ENCODE measurements around the gene RRBP1. TPM values are rescaled to one million over a fixed set of nuclear protein-coding genes. Genes with fewer than 3 reads are reported as not detected.

RRBP1 gene
- total and polyA plus RNA-seq, 2 donors = 80.1 to 147 TPM

DNA sequence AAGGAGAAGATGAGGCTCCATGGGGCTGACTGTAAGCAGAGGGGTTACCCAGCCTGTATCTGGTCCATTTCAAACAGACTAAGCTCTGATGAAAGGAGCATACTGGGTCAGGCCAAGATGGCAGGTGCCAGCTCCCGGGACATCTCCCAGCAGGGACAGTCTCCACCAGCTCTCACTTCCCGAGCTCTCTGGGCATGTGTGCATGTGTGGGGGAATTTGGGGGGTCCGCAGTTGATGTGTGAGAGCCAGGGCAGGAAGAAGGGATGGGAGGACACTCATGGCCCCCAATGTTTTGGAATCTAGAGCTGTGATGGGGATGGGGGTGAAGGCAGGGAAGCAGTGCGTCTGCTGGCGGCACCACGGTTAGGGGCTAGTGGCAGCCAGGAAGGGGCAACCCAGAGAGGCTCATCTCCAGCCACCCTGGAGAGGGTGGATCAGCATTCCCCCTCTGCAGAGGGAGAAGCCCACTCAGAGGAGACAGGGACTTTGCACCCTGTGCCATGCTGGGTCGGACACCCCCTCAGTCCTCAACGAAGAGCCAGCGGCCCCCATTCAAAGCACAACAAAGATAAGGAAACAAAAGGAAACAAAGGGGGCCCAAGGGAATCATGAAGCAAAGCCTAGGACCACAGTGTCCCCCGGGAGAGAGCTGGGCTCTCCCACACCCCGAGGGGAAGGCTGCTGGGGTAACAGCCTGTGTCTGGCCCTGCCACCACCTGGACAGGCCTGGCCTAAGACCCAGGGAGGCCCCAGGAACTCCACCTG is 59.8 kb downstream of the RRBP1 start:
- H3K4me1 ChIP-seq (ENCODE audit: insufficient read depth) = no peaks in the 10 kb centered on the region
- no peak overlapping the region for H3K27ac ChIP-seq (ENCODE audit: low read depth)
- no peak for DNase-seq (ENCODE audit: extremely low spot score)
- peaks cover 3% of the 10 kb centered on the region for H3K36me3 ChIP-seq (ENCODE audit: insufficient read depth)
- H3K4me3 ChIP-seq (ENCODE audit: low read depth, low read length) = no peak overlapping the region
- 84% methylated on average over 11 of the region's 11 CpGs for WGBS

DNA sequence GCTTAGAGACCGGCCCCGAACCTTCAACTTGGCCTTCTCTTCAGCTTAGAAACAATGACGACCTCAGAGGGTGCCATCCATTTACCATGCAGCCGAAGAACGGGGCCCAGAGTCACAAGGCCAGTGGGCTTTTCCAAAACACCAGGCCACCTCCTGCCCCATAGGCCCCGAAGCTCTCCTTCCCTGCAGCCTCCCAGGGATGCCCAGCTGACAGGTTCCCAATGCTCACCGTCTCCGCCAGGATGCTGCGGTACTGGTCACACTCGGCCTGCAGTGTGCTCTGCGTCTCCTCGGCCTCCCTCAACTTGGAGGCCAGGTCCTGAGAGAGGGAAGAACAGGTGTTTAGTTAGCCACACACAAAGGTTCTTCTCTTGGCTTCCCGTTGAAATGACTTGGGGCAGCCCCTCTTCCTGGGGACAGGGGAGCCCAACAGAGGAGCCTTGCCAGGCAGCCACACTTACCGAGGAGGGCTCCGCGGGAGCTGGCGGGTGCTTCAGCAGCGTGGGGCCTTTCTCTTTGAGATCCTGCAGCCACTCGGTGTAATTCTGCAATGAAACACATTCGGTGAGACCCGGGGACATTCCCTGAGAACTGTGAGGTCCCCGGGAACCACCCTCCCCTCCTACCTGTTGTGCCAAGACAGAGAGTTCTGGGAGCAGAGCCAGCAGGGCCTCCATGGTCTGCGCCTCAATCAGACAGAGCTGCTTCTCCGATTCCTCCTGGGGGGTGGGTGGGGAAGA is 60.6 kb downstream of the RRBP1 start:
- DNase-seq (ENCODE audit: extremely low spot score) = no peak
- Histone ChIP-seq H3K27ac (ENCODE audit: low read depth) (no peak overlapping the region), H3K4me3 (ENCODE audit: low read depth, low read length) (no peak overlapping the region), H3K36me3 (ENCODE audit: insufficient read depth) (peaks cover 3% of the 10 kb centered on the region), H3K4me1 (ENCODE audit: insufficient read depth) (no peaks in the 10 kb centered on the region)
- WGBS = 85% methylated on average over 24 of the region's 24 CpGs

DNA sequence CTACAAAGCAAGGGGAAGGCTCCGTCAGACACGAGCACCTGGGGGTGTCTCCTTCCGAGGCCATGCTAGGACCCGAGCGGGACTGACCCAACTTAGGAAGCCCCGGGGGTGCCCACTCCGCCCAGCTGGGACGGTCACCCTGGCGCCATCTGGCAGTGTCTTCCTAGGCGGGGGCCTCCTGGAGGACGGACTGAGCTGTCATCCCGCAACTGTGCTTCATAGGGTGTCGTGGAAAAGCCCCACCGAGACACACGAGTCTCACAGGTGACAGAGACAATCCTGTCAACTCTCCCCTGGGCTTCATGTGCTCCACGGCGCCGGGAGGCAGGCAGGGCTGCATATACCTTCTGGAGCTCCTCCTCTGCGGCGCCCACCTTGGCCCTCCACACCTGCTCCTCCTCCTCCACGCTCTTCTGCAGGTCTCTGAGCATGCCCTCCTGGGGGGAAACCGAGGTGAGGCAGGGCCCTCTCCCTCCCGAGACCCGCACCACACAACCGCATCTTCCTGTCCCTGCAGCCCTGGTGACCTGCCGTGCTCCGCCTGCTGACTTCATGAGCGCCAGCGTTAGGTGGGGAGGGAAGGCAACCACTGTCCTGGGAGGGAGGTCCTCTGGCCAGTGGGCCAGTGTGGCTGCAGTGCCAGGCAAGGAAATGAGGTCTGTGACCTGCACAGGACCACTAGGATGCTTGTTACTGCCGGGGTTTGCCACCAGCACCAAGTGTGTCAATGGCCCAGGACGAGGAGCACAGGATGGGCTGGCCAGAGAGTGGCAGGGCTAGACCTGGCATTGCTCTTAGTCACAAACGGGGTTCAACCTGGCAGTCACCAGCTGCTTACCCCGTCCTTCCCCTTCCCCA is 61.4 kb downstream of the RRBP1 start:
- no peak for DNase-seq (ENCODE audit: extremely low spot score)
- Histone ChIP-seq H3K36me3 (ENCODE audit: insufficient read depth) (peaks cover 3% of the 10 kb centered on the region), H3K27ac (ENCODE audit: low read depth) (no peak overlapping the region), H3K4me3 (ENCODE audit: low read depth, low read length) (no peak overlapping the region), H3K4me1 (ENCODE audit: insufficient read depth) (no peaks in the 10 kb centered on the region)
- 87% methylated on average over 33 of the region's 33 CpGs for WGBS

DNA sequence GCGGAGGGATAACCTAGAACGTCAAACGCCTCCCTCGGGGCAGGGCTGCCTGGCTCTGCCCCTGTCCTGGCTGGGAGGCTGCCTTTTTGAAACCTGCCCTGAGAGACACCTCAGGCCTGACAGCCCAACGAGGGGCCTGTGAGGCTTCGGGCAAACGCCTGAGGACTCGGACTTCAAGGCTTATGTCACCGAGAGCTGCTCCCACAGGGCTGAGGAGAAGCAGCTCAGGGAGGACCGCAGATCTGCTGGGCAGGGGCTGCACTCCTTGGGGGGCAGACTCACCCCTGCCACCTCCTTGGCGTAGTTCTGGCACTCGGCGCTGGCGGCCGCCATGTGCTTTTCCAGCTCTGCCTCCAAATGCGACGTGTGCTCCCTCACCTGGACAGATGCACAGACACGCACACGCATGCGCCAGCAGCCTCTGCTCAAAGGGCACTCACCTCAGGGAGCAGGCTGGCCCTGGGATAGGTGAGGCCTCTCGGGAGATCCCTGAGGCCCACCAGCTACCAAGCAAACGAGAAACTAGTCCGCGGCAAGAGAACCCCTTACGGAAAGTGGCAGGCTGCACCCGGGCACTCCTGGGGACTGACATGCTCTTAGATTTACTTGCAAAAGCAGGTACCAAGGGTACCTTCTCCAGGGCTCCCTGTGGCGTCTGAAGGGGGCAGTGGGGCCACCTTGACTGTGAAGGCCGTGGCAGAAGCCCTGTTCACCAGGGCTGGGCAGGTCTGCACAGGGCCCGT is 62.5 kb downstream of the RRBP1 start:
- Histone ChIP-seq H3K4me1 (ENCODE audit: insufficient read depth) (no peaks in the 10 kb centered on the region), H3K36me3 (ENCODE audit: insufficient read depth) (no peaks in the 10 kb centered on the region), H3K4me3 (ENCODE audit: low read depth, low read length) (no peak overlapping the region), H3K27ac (ENCODE audit: low read depth) (no peak overlapping the region)
- no peak for DNase-seq (ENCODE audit: extremely low spot score)
- WGBS = 81% methylated on average over 29 of the region's 29 CpGs

DNA sequence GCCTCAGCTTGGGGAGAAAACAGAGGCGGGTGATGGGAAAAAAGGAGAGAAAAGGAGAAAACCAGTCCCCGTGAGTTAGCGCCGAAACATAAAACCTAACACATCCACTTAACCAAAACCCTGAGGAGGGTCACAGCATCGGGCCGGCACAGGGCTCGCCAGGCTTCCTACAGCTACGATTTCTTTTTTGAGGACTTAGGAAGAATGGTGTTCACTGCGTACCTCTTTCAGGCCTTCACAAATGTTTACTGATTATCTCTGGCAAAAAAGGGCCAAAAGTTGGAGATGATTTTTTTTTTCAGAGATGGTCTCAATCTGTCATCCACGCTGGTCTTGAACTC is 63.4 kb downstream of the RRBP1 start:
- WGBS = 91% methylated on average over 10 of the region's 10 CpGs

DNA sequence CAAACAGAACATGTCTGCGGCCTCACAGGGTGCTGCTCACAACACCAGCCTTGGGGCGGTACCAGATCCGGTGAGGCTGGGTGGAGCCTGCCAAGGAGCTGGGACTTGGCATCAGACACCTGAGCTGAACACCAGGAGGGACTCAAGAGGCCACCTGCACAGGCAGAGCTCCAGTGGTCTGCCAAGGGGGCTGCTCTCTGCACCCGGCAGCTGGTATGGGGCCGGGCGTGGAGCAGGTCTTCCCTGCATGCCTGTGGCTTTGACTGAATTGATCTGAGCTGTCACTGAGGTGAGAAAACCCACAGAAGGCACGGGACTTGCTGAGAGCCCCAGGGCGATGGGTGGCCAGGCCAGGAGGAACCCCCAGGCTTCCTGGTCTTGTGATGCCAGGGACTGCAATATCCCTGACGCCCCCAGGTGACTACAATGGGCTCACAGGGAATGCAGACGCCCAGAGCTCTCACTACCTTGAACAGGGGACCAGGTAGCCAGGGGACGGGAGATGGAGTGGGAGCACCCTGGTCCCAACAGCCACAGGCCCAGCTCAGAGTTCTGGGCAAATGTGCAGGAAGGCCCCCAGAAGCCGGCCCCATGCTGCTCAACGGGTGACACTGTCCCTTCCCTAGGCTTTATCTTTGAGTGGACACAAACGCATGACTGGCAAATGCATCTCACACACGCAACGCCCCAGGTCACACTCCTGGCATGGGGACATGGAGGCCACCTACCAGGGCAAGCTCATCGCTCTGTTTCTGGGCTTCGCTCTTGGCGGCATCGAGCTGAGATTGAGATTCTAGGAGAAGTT is 64.0 kb downstream of the RRBP1 start:
- WGBS = 87% methylated on average over 20 of the region's 20 CpGs
- H3K4me3 ChIP-seq (ENCODE audit: low read depth, low read length) = no peak overlapping the region
- no peaks in the 10 kb centered on the region for H3K4me1 ChIP-seq (ENCODE audit: insufficient read depth)
- H3K36me3 ChIP-seq (ENCODE audit: insufficient read depth) = no peaks in the 10 kb centered on the region
- H3K27ac ChIP-seq (ENCODE audit: low read depth) = no peak overlapping the region
- DNase-seq (ENCODE audit: extremely low spot score) = no peak

More for the DNA sequence above, 63.4 kb downstream of the RRBP1 start:
- no peaks in the 10 kb centered on the region for H3K36me3 ChIP-seq (ENCODE audit: insufficient read depth)
- no peak overlapping the region for H3K27ac ChIP-seq (ENCODE audit: low read depth)
- DNase-seq (ENCODE audit: extremely low spot score) = no peak
- no peaks in the 10 kb centered on the region for H3K4me1 ChIP-seq (ENCODE audit: insufficient read depth)
- no peak overlapping the region for H3K4me3 ChIP-seq (ENCODE audit: low read depth, low read length)

DNA sequence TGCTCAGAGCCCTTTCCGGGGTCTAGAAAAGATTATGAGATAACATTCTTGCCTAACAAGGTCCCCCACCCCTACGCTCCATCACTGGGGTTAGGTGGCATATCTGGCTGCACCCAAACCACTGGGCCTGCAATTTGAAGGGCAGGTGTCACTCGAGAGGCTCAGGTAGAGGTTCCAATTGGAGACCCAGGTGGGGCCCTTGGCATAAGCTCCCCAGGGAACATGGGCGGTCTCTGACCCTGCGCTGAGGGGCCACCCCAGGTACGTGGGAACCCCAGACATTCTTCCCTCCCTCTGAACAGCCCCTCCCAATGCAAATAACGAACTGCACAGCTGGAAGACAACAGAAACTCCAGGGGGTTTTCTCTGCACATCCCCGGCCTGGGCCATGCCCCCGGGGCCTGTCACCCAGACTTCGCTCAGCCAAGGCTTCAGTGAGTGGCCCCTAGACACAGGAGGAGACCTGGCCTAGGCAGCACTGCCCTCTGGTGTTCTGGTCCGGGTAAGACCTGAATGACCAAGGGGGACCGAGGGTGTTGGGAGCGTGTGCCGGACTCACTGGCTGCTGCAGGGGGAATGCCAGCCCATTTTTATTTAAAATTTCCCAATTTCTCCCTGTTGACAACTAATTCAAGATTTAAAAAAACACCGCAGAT is 64.7 kb downstream of the RRBP1 start:
- Histone ChIP-seq H3K36me3 (ENCODE audit: insufficient read depth) (no peaks in the 10 kb centered on the region), H3K4me3 (ENCODE audit: low read depth, low read length) (no peak overlapping the region), H3K27ac (ENCODE audit: low read depth) (no peak overlapping the region), H3K4me1 (ENCODE audit: insufficient read depth) (peaks cover under 1% of the 10 kb centered on the region)
- 66% methylated on average over 15 of the region's 15 CpGs for WGBS
- DNase-seq (ENCODE audit: extremely low spot score) = no peak

DNA sequence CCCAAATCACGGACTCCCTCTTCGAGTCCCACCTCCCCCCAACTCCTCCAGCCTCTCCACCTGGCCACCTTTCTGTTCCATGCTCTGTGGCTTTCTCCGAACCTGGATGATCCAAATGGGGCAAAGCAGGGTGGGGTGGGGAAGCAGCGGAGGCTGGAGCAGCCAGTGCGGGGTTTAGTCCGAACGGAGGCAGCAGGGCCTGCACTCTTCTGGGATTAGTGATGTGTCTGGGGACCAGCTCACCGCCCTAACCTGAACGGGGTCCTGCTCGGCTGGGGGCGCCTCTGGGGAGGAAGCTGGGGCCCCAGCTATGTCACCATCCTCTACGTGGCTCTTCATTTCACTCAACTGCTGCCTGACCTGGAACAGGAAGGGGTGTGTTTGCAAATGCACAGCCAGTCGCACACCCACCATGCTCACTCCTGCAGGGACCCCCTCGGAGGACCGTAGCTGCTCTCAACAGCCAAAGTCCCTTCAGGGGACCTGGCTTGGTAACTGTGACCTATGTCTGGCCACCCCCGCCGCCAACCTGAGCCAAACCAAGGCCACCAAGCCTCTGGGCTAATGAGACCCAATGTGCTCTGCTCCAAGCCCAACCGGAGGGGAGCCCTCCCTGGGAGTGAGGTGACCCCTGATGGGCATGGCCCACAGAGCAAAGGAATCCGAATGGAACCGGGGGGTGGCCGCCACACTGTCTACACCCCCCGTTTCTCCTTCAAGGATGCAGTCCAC is 65.4 kb downstream of the RRBP1 start:
- Histone ChIP-seq H3K27ac (ENCODE audit: low read depth) (no peak overlapping the region), H3K4me3 (ENCODE audit: low read depth, low read length) (no peak overlapping the region), H3K4me1 (ENCODE audit: insufficient read depth) (peaks cover 2% of the 10 kb centered on the region), H3K36me3 (ENCODE audit: insufficient read depth) (no peaks in the 10 kb centered on the region)
- WGBS = 82% methylated on average over 22 of the region's 22 CpGs
- DNase-seq (ENCODE audit: extremely low spot score) = no peak

DNA sequence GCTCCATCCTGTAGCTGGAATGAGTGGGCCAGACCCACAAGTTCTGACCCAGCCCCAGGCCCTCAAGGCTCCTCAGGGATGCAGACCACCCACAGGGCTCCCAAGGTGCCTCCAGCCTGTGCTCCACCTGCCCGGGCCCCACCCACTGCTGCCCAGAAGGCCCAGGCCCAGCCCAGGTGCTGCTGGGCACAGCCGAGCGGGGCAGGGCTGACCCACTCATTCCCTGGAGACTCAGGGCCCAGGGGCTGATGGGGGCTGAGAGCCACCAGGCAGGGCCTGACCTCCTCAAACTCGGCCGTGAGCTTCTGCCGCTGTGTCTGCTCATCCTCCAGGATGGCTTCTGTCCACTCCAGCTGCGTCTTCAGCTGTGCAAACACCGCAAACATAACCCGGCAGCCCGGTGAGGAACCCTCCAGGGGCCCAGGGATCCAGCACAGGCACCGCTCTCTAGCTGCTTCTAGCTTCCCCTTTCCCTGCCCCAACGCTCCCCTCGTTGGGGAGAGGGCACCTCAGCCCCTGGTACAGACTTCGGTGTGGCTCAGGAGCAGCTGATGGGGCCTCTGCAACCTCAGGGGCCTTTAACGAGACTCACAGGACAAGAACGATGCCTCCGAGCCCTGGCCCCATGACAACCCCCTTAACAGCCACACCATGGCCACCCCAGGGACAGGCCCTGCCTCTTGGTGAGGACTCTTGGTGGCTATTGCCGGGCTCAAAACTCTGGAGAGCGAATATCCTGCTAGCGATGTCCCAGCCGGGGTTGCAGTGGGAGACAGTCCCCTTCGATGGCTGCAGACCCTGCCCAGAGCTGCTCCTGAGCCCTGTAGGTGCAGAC is 66.2 kb downstream of the RRBP1 start:
- H3K27ac ChIP-seq (ENCODE audit: low read depth) = no peak overlapping the region
- H3K36me3 ChIP-seq (ENCODE audit: insufficient read depth) = no peaks in the 10 kb centered on the region
- no peak overlapping the region for H3K4me3 ChIP-seq (ENCODE audit: low read depth, low read length)
- no peak for DNase-seq (ENCODE audit: extremely low spot score)
- 63% methylated on average over 22 of the region's 22 CpGs for WGBS
- peaks cover 4% of the 10 kb centered on the region for H3K4me1 ChIP-seq (ENCODE audit: insufficient read depth)

DNA sequence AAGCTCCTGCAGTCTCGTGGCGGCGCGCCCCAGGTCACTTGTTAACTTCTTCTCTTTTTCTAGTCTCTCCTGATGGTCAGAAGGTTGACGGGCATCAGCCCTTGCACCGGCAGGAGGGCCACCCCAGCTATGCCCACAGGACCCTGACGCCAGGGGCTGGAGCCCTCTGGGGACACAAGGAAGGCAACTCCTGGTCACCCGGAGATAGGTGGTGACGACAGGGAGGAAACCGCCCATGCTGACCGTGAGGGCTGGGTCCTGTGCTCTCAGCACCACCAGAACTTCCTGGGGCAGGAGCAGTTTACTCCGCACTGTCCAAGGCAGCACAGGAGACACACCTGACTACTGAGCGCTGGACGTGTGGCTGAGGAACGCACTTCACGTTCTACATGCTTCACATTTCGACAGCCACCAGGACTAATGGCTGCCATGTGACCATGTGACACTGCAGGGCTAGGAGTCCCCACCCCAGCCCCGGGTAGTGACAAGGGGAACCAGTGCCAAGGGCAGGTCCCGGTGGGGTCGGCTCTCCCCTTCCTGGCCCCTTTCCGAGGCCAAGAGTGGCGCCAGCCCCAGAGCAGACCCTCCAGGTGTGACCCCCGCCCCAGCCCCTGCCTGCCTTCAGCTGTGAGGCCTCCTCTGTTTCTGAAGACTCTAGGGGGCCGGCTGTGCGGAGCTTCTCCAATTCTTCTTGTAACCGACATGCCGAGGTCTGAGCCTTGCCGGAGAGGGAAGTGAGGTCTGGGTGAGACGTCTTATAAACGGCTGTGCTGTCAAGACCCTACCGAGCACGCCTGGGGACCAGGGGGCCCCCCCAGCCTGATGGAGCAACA is 67.0 kb downstream of the RRBP1 start:
- DNase-seq (ENCODE audit: extremely low spot score) = no peak
- no peak overlapping the region for H3K4me3 ChIP-seq (ENCODE audit: low read depth, low read length)
- H3K4me1 ChIP-seq (ENCODE audit: insufficient read depth) = peaks cover 4% of the 10 kb centered on the region
- no peaks in the 10 kb centered on the region for H3K36me3 ChIP-seq (ENCODE audit: insufficient read depth)
- 47% methylated on average over 32 of the region's 32 CpGs for WGBS
- H3K27ac ChIP-seq (ENCODE audit: low read depth) = peak overlapping the region; percentile 34
